GM18508 (cell line): ENCODE results near the gene RARA.
"Not testable (repeated sequence)": the region's sequence is repeated elsewhere in the genome, so short reads cannot be mapped to it uniquely, and the experiment has no call there.

ENCODE experiments used
- ATAC-seq: cut with Tn5 transposase; IDR thresholded peaks from one replicate; pipeline ENCODE4 v1.9.1; 2021; ENCODE audit warnings: moderate number of reproducible peaks; ENCODE audit not compliant: insufficient read depth, unreplicated experiment

Gene RARA

DNA sequence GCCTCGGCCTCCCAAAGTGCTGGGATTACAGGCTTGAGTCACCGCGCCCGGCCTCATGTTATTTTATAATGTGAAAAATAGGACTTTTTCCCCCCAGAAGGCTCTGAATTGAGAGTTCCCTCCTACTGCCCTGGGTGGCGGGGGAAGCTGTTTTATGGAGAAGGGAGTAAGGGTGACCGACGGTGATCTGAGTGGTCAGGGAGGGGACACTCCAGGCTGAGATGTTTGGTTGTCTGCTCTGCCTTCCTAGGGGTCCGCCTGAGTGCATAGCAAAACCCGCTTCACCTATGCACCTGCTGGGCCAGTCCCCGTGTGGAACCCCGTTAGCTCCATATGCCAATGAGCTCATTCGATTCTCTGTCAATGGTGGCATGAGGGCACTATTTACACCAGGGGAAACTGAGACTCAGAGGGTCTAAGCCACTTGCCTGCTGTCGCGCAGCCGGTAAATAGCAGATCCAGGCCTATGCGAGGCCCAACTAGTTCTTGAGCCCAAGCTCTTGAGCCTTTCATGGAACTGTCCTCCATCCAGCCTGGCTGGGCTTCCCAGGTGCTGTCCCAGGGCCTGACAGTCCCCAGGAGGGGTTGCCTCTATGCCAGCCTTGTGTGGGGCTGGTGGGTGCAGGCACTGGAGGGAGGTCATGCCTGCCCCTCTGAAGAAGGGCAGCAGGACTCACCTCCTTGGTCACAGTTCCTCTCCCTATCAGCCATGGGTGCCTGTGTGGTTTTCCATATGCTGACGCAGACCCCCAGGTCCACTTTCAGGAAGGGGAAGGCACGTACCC is 57.3 kb downstream of the RARA start:
- no peak for ATAC-seq

DNA sequence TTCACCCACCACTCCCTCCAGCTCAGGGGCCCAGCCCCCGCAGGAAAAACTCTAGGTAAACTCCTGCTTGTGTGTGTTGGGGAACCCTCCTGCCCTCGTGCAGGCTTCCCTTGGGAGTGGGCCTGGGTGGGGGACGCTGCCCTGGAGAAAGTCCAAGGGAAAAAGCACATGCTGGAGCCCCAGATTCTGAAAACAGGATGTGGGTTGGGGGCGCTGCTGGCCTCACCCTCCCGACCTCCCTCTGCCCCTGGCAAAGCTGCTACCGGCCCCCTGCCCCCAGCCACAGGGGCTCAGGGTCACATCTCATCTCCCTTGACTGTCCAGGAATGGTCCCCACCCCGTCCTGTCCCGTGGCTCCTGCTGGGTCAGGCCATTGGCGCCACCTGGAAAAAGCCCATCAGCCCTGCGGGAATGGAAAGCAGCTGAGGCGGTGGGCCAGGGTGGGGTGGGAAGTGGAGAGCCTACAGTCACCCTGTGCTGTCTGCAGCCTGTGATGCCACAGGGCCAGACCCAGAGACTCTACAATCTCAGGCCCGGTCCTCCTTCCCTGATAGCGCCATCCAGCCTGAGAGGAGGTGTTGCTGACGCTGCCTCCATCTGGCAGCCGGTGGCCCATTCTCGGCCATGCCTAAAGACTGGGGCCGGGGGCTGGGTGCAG is 58.0 kb downstream of the RARA start:
- ATAC-seq: no peak

DNA sequence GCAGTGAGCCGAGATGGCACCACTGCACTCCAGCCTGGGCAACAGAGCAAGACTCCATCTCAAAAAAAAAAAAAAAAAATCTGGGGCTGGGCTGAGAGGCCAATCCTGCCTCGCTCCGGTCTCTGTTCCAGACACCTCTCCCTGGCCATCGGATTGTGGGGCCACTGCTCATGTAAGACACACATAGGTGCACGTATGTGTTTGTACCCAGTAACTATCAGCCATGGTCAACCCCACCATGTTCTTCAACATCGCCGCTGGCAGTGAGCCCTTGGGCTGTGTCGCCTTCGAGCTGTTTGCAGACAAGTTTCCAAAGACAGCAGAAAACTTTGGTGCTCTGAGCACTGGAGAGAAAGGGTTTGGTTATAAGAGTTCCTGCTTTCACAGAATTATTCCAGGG is 58.7 kb downstream of the RARA start:
- not testable (repeated sequence) for ATAC-seq

DNA sequence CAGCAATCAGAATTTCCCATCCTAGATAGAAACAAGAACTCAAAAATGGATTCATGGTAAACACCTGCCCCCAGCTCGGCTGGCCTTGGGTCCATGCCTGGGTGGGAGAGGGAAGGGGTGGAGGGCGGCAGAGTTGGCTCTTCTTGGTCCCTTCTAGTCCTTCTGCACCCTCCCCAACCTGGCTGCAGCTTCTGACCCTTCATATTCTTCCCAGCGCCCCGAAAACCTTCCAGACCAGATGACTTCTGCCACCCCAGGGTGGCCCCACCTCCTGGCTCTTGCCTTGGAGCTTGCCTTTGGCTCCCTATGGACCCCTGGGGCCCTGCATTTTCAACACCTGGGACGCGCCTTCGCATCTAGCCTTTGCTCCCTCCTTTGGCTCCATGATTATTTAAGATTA is 60.9 kb downstream of the RARA start:
- ATAC-seq: no peak

DNA sequence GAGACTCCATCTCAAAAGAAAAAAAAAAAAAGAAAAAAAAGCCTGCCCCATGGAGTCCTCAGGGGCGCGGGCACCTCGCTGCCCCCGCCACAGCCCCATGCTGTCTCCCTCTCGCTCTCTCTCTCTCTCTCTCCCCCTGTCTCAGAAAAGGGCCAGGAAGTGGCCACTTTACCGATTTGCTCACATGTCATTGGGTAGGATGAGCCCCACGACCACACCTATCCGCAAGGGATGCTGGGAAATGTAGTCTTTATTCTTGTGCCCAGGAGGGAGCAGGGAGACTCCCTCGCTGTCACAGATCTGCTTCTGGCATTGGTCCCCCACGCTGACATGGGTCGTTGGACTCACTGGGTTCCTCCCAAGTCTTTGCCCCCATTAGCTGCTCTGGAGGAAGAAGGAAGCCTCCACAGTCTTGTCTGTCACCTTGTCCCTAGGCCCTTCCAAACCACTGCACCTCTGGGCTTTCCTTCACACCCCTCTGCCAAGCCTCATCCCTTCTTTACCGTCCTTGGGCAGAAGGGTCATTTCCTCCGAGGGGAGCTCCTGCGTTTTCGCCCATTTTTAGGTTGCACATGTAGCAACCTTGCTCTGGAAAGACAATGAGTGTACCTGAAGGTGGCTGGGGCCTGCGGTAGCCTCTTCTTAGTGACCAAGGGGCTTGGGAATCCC is 62.4 kb downstream of the RARA start:
- no peak for ATAC-seq

DNA sequence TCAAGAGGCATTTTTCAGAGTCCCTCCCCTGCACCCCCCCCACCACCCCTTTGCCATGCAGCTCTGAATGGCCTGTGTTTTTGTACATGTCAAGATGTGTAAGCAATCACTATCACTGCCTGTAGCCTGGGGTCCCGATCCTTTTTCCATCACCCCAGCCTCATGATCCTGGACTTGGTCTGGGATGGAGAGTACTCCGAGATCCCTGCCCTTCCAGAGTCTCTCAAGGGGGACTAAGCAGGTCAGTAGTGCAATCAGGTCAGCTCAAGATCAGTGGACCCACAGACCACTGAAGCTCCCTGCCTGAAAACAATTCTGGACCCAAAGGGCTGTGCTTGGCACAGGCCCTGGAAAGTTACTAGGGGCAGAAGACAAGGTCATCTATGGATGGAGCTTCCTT is 63.1 kb downstream of the RARA start:
- no peak for ATAC-seq

DNA sequence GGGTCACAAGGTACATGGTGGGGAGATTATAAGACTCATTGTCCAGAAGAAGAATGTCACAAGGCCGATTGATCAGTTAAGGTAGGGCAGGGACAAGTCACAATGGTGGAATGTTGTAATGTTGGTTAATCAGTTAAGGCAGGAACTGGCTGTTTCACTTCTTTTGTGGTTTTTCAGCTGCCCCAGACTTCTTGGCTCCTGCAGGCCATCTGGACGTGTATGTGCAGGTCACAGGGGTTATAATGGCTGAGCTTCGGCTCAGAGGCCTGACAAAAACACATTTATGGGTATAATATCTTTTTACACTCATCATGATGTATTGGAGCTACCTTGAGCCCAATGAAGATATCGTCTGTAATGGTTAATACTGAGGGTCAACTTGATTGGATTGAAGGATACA is 63.7 kb downstream of the RARA start:
- not testable (repeated sequence) for ATAC-seq

DNA sequence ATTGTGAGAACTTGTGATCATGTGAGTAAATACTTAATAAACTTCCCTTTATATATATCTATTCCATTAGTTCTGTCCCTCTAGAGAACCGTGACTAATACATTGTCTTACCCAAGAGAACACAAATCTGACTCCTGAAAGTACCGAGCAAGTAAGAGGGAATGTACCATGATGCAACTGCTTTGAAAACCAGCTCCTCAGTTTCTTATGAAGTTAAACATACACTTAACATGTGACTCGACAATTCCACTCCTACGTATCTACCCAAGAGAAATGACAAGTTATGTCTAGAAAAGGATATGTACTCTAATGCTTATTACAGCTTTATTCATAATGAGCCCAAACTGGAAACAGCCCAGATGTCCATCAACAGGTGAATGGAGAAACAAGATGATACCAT is 64.3 kb downstream of the RARA start:
- ATAC-seq: no peak

DNA sequence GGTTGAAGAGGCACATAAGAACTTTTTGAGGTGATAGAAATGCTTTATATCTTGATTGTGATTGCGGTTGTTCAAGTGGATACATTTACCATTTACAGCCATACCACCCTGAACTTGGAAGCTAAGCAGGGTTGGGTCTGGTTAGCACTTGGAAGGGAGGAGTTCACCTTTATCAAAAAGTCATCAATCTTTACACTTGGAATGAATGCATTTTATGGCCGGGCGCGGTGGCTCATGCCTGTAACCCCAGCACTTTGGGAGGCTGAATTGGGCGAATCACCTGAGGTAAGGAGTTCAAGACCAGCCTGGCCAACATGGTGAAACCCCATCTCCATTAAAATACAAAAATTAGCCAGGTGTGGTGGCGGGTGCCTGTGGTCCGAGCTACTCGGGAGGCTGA is 65.0 kb downstream of the RARA start:
- no peak for ATAC-seq

DNA sequence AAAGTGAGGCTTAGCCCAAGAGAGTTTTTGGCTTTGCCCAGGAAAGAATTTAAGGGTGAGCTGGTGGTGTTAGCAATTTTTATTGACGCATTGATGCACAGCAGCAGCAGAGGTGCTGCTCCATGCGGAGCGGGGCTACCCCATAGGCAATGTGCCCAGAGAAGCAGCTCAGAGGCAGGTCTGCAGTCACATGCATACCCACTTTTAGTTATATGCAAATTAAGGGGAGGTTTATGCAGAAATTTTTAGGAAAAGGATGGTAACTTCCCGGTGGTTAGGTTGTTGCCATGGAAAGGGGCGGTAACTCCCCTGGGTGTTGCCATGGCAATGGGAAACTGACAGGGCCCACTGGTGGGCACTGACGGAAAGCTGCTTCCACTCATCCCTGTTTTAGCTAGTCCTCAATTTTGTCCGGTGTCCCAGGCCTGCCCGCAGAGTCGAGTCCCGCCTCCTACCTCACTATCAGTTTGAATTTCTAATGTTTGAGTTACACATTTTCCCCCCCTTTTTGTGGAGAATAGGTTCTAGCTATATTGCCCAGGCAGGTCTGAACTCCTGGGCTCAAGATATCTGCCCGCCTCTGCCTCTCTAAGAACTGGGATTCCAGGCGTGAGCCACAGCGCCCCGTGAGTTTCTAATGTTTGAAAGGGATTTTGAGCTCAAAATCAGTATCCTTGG is 66.0 kb downstream of the RARA start:
- no peak for ATAC-seq

DNA sequence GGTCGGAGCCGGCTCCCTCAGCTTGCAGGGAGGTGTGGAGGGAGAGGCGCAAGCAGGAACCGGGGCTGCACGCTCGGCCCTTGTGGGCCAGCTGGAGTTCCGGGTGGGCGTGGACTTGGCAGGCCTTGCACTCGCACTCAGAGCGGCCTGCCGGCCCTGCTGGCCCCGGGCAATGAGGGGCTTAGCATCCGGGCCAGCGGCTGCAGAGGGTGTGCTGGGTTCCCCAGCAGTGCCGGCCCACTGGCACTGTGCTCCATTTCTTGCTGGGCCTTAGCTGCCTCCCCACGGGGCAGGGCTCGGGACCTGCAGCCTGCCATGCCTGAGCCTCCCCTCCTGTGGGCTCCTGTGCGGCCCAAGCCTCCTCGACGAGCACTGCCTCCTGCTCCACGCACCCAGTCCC is 66.8 kb downstream of the RARA start:
- not testable (repeated sequence) for ATAC-seq

DNA sequence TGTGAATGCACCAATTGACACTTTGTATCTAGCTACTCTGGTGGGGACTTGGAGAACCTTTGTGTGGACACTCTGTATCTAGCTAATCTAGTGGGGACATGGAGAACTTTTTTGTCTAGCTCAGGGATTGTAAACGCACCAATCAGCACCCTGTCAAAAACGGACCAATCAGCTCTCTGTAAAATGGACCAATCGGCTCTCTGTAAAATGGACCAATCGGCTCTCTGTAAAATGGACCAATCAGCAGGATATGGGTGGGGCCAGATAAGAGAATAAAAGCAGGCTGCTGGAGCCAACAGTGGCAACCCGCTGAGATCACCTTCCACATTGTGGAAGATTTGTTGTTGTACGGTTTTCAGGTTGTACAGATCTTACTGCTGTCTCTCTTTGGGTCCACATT is 67.6 kb downstream of the RARA start:
- not testable (repeated sequence) for ATAC-seq

DNA sequence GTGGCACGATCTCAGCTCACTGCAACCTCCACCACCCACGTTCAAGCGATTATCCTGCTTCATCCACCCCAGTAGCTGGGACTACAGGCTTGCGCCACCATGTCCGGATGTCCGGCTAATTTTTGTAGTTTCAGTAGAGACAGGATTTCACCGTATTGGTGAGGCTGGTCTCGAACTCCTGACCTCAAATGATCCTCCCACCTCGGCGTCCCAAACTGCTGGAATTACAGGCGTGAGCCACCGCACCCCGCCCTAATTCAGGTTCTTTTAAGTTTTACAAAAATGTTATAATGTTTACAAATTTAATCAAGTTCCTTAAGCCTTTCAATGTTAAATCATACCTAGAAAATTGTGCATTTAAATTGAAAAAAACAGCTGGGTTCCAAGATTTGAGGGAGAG is 68.9 kb downstream of the RARA start:
- ATAC-seq: no peak

DNA sequence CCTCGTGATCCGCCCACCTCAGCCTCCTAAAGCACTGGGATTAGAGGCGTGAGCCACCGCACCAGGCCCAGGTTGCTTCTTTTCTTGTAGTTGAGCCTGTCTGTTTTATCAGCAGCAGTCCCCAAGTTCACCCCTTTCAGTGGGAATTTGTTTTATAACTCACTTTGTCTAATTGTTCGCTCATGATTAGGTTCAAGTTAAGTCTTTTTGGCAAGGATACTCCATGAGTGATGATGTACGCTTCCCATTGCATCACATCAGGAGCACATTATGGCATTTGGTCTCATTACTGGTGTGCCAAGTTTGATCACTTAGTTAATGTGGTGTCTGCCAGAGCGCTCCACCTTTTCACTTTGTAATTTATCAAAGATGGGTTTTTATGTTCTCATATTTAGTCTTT is 70.0 kb downstream of the RARA start:
- no peak for ATAC-seq

DNA sequence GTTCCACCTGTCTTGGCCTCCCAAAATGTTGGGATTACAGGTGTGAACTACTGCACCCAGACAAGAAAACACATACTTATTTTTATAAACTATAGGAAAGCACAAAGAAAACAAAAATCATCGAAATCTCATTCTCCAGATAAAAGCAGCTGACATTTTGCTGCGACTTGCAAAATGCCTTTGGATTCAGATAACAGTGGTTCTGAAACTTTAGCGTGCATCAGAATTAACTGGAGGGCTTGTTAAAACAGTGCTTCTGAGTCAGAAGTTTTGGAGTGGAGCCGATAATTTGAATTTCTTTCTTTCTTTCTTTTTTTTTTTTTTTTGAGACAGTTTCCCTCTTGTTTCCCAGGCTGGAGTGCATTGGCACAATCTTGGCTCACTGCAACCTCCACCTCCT is 73.3 kb downstream of the RARA start:
- no peak for ATAC-seq

DNA sequence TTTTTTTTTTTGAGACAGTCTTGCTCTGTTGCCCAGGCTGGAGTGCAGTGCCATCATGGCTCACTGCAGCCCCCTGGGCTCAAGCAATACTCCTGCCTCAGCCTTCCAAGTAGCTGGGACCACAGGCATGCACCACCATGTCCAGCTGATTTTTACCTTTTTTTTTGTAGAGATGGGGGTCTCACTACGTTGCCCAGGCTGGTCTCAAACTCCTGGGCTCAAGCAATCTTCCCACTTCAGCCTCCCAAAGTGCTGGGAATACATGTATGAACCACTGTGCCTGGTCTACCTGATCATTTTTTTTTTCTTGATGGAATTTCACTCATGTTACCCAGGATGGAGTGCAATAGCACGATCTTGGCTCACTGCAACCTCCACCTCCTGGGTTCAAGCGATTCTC is 77.6 kb downstream of the RARA start:
- not testable (repeated sequence) for ATAC-seq

DNA sequence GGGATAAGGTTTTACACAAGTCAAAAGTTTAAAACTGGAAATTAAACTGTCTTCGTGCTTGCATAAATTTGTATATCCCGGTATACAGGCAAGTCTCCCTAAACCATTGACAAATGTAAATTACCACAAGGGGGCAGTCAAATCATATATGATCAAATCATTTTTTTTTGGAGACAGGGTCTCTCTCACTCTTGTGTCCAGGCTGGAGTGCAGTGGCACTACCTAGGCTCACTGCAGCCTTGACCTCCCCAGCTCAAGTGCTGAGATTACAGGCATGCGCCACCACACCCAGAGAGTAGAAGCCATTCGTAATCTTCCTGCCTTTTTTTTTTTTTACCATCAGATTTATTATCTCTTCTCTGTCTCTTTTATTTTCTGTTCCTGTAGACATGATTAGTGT is 90.2 kb downstream of the RARA start:
- no peak for ATAC-seq

DNA sequence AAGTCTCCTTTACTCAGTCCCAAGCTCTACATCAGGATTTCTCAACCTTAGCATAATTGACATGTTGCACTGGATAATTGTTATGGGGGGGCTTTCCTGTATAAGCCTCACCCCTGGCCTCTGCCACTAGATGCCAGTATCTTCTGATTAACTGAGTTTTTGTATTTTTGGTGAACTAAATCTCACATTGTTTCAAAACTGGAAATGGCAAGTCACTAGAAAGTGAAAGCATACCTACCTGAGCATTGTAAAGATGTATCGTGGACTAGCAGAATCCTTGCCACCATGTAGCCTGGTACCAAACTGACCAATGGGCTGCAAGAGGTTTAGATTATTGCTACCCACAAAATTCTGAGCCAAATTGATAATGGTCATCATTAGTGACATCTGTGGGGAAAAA is 93.7 kb downstream of the RARA start:
- no peak for ATAC-seq

DNA sequence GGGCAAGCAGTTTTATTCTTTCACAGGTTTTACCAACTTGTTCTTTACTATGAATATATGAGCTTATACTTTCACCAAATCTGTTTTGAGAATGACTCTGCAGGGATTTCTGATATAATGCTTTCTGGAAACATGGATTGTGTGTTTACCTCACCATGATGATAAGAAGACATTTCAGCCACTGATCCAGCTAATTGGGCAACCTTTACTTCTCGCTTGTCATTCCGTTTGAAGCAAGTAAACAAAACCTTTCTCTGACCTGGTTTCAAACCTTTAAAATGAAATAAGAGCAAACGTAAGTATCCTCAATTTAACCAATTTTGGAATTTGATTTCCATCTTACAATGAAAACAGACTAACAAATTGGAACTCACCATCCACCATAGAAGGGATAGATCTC is 95.0 kb downstream of the RARA start:
- no peak for ATAC-seq
